CD4-positive, alpha-beta T cell treated with Interleukin-4 for 1 hour (primary cell): ENCODE results near the gene ATP11A.
"Not testable (repeated sequence)": the region's sequence is repeated elsewhere in the genome, so short reads cannot be mapped to it uniquely, and the experiment has no call there.

ENCODE experiments used
- DNase-seq, 2 donors: peaks; one replicate each; pipeline ENCODE4 v3.0.0-alpha.2; 2020 to 2022

The ATP11A gene

DNA sequence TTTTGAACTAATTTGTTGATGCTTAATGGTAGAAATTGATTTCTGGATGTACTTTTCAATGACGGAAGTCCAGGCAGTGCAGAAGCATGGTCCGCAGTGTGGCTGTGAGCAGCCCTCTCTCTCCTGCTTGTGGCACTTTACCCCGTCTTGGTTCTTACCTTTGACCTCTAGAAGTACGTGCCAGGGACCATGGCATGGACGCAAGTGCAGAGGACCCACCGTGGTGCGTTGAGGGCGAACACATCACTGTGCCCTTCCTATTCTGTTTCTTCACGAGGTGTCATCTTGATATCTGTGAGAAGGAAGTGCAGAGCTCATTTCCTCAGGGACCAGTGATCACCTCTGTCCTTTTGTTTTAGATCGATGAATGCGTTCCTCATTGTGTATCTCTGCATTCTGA is 135.2 kb downstream of the ATP11A start:
- DNase-seq = no peak

DNA sequence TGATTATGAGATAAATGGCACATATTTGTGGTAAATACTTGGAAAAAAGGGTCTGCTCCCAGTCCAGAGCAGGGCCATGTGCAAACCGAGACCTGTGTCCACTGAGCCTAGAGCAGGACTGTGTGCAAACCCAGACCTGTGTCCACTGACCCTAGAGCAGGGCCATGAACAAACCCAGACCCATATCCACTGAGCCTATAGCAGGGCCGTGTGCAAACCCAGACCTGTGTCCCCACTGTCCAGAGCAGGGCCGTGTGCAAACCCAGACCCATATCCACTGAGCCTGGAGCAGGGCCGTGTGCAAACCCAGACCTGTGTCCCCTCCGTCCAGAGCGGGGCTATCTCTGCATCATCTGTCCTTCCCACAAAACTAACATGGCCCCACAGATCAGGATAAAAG is 136.0 kb downstream of the ATP11A start:
- no peak for DNase-seq

DNA sequence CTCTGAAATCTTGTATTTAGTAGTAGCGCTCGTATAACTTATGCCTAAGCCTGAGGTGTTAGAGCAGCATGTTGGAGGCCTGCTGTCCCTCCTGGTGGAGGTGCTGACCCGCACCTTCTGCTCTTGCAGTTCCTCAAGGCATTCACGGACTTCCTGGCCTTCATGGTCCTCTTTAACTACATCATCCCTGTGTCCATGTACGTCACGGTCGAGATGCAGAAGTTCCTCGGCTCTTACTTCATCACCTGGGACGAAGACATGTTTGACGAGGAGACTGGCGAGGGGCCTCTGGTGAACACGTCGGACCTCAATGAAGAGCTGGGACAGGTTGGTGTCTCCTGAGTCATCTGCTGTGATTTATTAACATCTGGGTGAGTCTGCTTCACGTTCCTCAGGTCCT is 136.7 kb downstream of the ATP11A start:
- DNase-seq = no peak

DNA sequence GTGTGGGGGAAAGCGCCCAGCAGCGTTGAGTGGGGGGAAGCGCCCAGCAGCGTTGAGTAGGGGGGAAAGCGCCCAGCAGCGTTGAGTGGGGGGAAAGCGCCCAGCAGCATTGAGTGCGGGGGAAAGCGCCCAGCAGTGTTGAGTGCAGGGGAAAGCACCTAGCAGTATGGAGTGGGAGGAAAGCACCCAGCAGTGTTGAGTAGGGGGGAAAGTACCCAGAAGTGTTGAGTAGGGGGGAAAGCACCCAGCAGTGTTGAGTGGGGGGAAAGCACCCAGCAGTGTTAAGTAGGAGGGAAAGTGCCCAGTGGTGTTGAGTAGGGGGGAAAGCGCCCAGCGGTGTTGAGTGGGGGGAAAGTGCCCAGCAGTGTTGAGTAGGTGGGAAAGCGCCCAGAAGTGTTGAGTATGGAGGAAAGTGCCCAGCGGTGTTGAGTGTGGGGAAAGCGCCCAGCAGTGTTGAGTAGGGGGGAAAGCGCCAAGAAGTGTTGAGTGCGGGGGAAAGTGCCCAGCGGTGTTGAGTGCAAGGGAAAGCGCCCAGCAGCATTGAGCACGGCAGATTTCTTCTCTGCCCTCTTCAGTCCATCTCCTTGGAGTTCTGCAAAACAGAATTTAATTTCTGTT is 138.4 kb downstream of the ATP11A start:
- no peak for DNase-seq

DNA sequence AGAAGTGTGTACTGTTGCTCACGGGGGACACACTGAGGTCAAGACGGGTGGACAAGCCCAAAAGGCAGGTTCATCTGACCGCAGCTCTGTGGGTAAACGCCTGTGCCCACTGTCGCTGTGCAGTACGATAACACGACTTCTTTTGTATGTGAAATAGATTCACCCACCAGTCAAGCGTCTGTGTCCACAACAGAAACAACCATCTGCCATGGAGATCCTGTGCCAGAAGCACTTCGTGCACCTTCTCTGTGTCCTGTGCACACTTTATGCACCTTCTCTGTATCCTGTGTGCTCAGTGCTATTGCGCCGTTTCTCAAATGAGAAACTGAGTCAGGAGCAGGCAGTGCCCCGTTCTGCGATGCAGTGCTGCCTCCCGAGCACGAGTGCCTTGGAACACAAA is 138.9 kb downstream of the ATP11A start:
- no peak for DNase-seq

DNA sequence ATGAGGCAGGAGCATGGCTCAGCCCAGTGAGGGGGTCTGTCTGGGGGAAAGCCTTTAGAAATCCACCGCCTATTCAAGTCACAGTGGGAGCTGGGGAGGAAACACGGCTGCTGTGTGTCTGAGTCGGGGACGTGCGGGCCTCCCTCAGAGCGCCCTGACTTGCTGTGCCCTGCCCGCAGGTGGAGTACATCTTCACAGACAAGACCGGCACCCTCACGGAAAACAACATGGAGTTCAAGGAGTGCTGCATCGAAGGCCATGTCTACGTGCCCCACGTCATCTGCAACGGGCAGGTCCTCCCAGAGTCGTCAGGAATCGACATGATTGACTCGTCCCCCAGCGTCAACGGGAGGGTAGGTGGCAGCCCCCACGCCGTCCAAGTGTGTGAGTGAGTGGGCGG is 141.4 kb downstream of the ATP11A start:
- no peak for DNase-seq

DNA sequence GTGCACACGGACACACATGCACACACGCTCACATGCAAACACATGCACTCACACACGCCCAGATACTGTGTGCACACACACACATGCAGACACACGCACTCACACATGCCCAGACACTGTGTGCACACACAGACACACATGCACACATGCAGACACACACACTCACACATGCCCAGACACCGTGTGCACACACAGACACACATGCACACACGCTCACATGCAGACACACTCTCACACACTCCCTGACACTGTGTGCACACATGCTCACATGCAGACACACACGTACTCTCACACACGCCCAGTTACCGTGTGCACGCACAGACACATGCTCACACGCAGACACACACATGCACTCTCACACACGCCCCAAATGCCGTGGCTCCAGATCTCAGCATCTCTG is 142.0 kb downstream of the ATP11A start:
- DNase-seq = no peak

DNA sequence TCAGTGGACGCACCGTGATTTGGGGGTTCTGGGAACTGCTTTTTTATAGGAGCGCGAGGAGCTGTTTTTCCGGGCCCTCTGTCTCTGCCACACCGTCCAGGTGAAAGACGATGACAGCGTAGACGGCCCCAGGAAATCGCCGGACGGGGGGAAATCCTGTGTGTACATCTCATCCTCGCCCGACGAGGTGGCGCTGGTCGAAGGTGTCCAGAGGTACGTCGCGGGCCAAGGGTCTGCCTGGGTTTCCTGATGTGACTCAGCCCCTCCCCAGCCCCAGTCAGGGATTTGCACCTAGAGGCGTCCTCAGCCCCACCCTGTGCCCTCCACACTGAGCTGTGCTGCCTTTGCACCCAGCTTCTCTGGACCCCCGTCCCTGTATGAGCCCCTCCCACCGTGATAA is 143.0 kb downstream of the ATP11A start:
- no peak for DNase-seq

DNA sequence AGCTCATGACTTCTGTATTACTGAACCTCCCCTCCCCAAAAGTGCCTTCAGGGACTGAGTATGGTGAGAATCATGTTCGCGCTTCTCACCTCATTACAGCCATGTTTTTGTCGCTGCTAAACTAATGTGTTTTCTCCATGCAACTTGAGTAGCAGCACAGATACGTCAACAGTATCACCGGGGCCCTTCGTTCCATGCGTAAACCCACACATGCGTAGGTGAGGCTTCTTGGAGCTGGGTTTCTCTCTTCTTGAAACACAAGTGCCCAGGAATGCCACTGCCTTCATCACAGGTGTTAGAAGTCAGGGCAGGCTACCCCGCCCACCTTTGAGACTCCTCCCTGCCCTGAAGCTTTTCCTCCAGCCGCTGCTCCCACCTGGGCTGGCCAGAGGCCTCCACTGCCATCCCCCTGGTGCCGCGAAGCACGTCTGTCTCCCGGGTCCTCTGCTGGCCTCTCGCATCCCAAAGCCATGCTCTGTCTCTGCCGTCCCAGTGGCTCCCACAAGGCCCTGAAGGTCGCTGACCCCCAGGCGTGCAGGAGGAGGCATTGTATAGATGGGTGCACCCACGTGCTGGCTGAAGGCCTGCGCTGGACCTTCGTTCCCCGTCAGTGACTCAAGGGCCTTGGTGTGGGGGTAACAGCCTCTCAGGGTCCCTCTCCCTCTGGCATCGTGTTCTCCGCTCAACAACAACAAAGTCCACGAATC is 143.9 kb downstream of the ATP11A start:
- DNase-seq = no peak

DNA sequence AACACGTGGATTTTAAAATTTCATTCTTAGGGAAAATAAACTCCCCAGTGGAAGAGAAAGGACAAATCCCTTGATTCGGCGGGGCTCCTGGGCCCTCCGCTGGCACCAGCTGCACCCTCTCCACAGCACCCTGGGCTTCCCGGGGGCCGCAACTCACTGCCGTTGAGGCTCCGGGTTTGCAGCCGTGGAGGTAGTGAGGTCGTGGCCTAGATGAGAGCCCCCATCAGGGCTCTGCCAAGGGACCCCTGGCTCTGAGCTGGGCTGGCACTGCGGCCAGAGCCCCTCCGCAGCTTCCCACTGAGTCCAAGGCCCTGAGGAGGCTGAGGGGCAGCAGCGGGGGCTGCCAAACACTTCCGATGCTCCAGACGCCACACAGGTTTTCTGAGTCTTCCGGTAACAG is 145.5 kb downstream of the ATP11A start:
- DNase-seq = no peak

DNA sequence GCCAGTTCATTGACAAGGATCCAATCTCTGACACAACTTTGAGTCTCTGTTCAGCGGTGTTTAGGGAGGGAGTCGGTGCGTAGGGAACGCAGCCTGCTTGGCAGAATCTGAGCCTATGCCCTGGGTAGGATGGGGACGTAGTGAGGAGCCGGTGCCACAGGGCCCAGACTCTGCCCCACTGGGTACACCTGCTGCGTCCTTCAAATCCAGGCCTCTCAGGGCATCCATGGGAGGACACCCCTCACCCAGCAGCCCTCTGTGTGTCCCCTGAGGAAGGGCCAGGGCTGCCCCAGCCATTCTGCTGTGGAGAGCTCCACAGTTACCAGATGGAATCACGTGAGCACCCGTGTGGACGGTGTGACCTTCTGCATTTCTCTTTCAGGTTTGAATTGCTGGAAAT is 146.0 kb downstream of the ATP11A start:
- no peak for DNase-seq

DNA sequence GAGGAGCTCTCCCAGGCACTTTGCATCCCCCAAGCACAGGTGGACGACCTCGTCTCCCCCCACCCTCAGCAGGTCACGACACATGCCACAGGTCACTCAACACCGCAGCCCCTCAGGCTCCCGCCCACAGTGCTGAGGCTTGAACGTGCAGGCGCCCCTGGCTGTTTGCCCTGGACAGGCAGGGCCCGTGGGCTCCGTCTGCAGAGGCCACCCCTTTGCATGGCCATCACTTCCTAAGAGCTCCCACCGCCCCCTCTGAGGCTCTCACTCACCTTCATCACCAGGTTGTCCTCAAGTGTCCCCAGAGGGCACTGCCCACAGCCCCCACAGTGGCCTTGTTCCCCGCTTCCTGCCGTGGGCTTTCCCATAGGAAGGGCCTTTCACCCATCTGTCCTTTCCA is 147.1 kb downstream of the ATP11A start:
- no peak for DNase-seq

DNA sequence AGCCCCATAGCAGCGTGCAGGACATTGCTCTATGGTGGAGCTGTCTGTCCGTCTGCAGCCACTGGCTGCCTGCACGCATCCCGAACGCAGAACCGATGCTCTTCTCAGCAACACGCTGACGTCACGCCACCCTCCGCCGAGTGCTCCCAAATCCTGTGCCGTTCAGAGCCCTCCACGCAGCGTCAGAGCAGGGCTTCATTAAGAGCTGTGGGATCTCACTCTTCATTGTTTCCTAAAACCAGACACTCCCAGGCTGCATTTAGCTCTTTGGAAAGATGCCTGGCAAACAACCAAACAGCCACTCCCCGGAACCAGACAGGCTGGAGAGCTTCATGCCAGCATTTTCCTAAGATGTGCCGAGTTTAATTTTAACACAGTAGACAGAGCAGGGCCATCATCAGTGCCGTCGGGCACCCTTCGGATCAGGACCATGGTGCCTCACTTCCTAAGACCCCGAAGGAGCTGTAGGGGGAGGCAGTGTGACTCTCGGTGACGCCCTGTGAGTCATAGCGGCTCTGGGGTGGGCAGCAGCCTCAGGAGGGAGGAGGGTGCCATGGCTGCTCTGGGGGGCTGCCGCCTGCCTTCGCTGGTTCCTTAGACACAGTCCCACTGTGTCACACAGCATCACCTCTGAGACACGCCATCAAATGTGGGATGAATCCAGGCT is 147.7 kb downstream of the ATP11A start:
- DNase-seq = no peak

DNA sequence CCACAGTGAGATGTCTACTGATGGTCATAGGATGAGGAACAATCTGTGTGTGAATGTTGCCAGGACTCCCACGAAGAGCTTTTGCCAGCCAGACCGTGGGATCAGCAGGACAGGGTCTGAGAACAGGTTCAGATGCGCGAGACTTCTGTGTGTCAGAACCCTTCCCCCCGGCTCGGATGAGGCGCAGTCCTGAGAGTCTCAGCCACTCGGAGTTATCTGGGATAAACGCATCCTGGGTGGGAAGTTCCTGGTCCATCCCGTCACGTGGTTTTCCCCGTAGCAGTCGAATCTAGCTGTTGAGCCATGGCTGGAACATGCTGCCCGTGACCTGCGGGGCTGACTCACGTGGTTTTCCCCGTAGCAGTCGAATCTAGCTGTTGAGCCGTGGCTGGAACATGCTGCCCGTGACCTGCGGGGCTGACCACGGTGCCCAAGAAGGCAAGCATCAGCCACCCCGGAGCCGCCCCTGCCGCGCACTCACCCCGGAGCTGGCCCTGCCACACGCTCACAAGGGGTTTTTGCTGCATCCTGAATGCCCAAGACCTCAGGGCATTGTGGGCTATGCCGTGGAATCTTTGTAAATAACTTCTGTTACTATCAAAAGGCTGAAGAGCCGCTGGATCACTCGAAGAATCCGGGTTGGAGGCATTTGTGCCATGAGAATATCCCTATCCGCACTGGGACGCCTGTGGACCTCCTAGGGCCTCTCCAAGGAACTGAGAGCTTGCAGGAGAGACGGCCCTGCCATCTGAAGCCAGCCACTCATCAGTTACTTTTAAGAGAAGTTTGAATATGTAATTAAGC is 148.4 kb downstream of the ATP11A start:
- DNase-seq = no peak

DNA sequence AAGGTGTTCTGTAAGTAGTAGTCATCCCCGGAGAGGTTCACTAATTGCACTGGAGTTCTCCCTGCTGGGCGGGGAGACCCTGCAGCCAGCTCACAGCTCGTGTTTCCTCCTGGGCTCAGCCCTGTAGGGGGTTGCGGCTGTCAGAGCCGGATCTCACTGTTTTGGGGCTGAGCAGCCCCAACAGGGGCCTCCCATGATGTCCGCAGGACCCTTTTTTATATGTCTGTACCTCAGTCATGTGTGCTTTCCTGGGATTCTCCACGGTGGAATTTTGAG is 148.9 kb downstream of the ATP11A start:
- no peak for DNase-seq

DNA sequence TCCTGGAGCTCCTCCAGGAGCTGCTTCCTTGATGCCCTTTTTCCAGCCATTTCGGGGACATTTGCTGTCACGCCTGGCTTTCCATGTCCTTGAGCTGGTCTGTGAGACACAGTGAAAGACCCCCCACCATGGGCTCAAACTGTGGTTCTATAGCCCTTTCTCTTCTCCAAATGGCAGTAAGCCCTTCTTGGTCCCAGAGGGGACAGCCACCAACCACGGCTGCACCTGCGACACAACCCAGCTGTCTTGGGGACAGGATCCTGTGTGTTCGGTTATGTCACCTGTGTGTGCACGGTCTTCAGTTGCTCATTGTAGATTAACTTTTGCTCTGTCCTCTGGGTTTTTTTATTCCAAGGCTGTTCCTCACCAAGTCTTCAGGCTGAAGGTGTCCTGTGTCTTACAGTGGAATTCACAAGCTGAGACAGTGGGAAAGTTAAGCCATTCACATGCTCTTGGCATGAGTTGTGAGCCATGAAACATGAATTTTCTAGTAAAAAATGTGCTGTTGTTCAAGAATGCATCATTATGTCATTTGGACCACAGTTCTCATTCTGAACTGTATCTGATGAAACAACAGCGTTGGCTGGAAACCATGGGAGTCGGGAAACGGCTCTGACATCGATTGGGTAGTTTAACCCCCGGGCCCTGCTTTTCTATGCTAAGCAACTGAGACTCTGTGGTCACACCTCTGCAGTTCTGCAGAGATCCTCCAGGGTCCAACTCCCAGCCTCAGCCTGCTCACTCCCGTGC is 149.7 kb downstream of the ATP11A start:
- no peak for DNase-seq

DNA sequence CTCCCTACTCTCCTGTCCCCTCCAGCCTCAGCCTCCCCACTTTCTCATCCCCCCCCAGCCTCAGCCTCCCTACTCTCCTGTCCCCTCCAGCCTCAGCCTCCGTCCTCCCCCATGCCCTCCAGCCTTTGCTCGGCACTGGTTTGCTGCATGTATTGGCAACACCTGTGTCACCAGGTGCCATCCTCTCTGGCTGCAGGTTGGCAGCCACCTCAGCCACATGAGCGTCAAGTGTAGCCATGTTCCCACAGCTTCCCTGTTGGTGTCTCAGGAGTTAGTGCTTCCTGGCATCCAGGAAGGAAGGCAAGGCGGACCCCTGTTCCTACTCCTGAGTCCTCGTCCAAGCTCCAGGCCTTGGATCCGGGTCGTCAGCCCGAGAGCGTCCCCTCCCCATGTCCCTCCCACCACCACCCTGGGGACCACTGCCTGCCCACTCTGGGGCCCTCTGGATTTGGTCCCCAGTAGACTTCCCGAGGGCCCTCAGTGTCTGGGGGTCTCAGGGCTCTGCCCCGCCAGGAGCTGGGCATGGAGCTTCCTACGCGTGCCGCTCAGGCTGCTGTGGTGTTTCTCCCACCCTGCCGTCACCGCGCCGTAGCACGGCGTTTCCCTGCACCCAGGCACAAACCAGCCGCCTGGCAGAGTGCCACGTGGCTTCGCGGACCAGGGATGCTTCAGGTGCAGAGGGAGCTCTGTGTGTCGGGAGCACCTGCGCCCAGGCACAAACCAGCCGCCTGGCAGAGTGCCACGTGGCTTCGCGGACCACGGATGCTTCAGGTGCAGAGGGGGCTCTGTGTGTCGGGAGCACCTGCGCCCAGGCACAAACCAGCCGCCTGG is 150.8 kb downstream of the ATP11A start:
- DNase-seq = no peak

DNA sequence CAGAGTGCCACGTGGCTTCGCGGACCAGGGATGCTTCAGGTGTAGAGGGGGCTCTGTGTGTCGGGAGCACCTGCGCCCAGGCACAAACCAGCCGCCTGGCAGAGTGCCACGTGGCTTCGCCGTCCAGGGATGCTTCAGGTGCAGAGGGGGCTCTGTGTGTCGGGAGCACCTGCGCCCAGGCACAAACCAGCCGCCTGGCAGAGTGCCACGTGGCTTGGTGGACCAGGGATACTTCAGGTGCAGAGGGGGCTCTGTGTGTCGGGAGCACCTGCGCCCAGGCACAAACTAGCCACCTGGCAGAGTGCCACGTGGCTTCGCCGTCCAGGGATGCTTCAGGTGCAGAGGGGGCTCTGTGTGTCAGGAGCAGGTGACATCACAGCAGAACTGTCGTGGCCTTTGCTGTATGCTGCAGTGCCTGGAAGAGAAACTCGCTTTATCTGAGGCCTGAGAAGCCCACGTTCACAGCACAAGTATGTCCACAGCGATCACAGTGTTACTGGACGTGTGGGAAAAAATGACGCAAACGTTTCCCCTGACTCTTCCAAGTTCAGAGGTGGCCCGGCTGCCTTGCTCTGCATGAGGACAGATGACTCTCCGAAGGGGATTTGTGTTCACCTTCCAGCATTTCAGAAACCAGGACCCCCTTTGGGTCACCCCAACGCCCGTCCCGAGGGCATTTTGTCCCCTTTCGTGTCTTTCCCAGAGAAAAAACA is 151.6 kb downstream of the ATP11A start:
- not testable (repeated sequence) for DNase-seq

DNA sequence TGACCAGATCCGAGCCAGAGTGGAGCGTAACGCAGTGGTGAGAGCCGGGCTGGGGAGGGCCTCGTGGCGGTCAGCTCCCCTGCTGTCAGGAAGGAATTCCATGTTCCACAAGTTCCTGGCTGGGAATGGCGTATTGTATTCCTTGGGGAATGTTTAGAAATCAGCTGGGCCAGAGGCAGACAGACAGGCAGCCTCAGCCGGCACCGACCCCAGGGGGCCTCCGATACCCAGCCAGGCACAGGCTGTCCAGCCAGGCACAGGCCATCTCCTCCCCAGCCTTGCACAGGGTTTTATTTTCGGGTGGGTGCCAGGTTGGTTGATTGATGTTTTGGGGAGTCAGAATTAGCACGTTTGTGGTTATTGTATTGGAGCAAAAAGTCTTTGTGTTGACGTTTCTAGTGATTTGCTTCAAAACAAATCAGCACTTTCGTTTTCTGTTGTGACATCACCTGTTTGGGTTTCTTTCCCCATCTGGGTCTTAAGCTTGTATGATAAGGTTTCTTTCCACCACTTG is 152.6 kb downstream of the ATP11A start:
- DNase-seq = no peak

DNA sequence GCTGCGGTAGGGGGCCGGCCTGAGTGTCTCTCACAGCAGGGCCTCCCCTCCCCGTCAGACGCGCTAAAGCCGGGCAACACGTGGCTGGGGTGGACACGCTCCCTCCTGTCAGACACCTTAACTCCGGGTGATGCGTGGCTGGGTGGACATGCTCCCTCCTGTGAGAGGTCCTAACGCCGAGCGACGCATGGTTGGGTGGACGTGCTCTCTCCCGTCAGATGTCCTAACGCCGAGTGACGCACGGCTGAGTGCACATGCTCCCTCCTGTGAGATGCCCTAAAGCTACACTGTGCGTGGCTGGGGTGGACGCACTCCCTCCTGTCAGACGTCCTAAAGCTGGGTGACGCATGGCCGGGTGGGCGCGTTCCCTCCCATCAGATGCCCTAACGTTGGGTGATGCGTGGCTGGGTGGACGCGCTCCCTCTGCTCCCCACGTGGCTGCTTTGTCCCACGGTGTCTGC is 153.1 kb downstream of the ATP11A start:
- no peak for DNase-seq
